Peyer's patch (tissue), 4 donors: Measurements from ENCODE around the gene NRM.

ENCODE experiments used
- CTCF ChIP-seq, 6 experiments: fragments of 450-650 bp in 4 of 6; fragments of 200-600 bp in 2 of 6; sonication (generic) in 1 of 6; IDR thresholded peaks; one replicate each; pipeline ENCODE4 v1.5.1; 2017 to 2019; ENCODE audit warnings: antibody characterized with exemption in 6 of 6, mild to moderate bottlenecking in 3 of 6, moderate library complexity in 1 of 6
- POLR2A ChIP-seq, 2 donors: fragments of 450-650 bp; IDR thresholded peaks; one replicate each; pipeline ENCODE4 v1.5.1; 2017; ENCODE audit warnings: antibody characterized with exemption in 2 of 2, mild to moderate bottlenecking in 2 of 2, moderate library complexity in 2 of 2

- TF ChIP-seq CTCF (IDR thresholded peaks at IDR 0.05) (no peak), POLR2A (IDR thresholded peaks at IDR 0.05) (no peak)
Measured at GRCh38 chr6:30714263-30714662, 23.5 kb upstream of the NRM start.
